Measurements from ENCODE around the gene ANO10.
A peak's percentile ranks its signal among the peaks of the same experiment; 100 is the strongest.
"Not testable (repeated sequence)": the region's sequence is repeated elsewhere in the genome, so short reads cannot be mapped to it uniquely, and the experiment has no call there.

ANO10 gene

GRCh38 chr3:43497422-43497821 lies 124.4 kb downstream of the ANO10 start:
- no peak for DNase-seq (ENCODE audit: low spot score)

GRCh38 chr3:43496740-43497375 lies 125.0 kb downstream of the ANO10 start:
- no peak for TF ChIP-seq CTCF (conservative IDR thresholded peaks at IDR 0.05; ENCODE audit: low read depth)
- H3K27ac ChIP-seq = no peak overlapping the region
- POLR2A ChIA-PET (ENCODE audit: low non-redundant PET) = no interaction called here
- no peak for DNase-seq (ENCODE audit: low spot score)
- CTCF ChIA-PET = interaction anchor here (0.6 kb wide), 1 partner anchor 353 kb away, joined by 3 read pairs; no protein-coding TSS in a partner anchor

More at GRCh38 chr3:43497422-43497821, 124.4 kb downstream of the ANO10 start:
- ChIA-PET CTCF (no interaction called here), POLR2A (ENCODE audit: low non-redundant PET) (no interaction called here)
- TF ChIP-seq CTCF (conservative IDR thresholded peaks at IDR 0.05; ENCODE audit: low read depth) = no peak
- peak overlapping the region; percentile 61 for H3K27ac ChIP-seq

- DNase-seq (ENCODE audit: low spot score); POLR2A ChIA-PET (ENCODE audit: low non-redundant PET); CTCF ChIA-PET; H3K27ac ChIP-seq: not testable (repeated sequence)
Observed at GRCh38 chr3:43492932-43493331, 128.9 kb downstream of the ANO10 start.

- CTCF ChIA-PET; POLR2A ChIA-PET (ENCODE audit: low non-redundant PET); DNase-seq (ENCODE audit: low spot score); H3K27ac ChIP-seq: not testable (repeated sequence)
Observed at GRCh38 chr3:43491807-43492206, 130.0 kb downstream of the ANO10 start.

- ChIA-PET POLR2A (ENCODE audit: low non-redundant PET) (no interaction called here), CTCF (no interaction called here)
- no peak for TF ChIP-seq CTCF (conservative IDR thresholded peaks at IDR 0.05; ENCODE audit: low read depth)
- DNase-seq (ENCODE audit: low spot score) = no peak
- no peak overlapping the region for H3K27ac ChIP-seq
Observed at GRCh38 chr3:43490640-43491185, 131.1 kb downstream of the ANO10 start.

GRCh38 chr3:43489930-43490329 lies 131.9 kb downstream of the ANO10 start:
- H3K27ac ChIP-seq = no peak overlapping the region
- no peak for TF ChIP-seq CTCF (conservative IDR thresholded peaks at IDR 0.05; ENCODE audit: low read depth)
- ChIA-PET POLR2A (ENCODE audit: low non-redundant PET) (no interaction called here), CTCF (no interaction called here)
- no peak for DNase-seq (ENCODE audit: low spot score)

GRCh38 chr3:43485931-43486330 lies 135.9 kb downstream of the ANO10 start:
- POLR2A ChIA-PET (ENCODE audit: low non-redundant PET) = no interaction called here
- H3K27ac ChIP-seq = no peak overlapping the region
- DNase-seq (ENCODE audit: low spot score) = no peak
- no peak for TF ChIP-seq CTCF (conservative IDR thresholded peaks at IDR 0.05; ENCODE audit: low read depth)
- CTCF ChIA-PET = no interaction called here
